ENCODE measurements around the gene NPIPA5. TPM values are rescaled to one million over a fixed set of nuclear protein-coding genes. Genes with fewer than 3 reads are reported as not detected.

The NPIPA5 gene
- polyA plus RNA-seq, 3 donors = 2.1 to 25.5 (median 2.2) TPM

Other genes starting within 250 kb of the NPIPA5 start
- gene MPV17L, start 17.5 kb upstream of the NPIPA5 start, polyA plus RNA-seq (ENCODE audit: insufficient read length in 3 of 3) = 10 to 100 TPM in 2 of 3 donors, 1 to 10 TPM in 1; 7.7 to 13.8 (median 13.4) TPM
- gene BMERB1, start 56.3 kb upstream of the NPIPA5 start, polyA plus RNA-seq (ENCODE audit: insufficient read length in 3 of 3) = 10 to 100 TPM; 39.2 to 46.3 (median 42.6) TPM